HepG2 (cell line): ENCODE results near the gene TRDN. TPM values are rescaled to one million over a fixed set of nuclear protein-coding genes. Genes with fewer than 3 reads are reported as not detected.

ENCODE experiments used
- ATAC-seq: fragments of 200-7000 bp; cut with Tn5 transposase; 3 replicates; pipeline ENCODE4 v1.9.1; 2020; ENCODE audit warnings: mild to moderate bottlenecking, moderate library complexity
- BruUV-seq: library from RNA; stranded (reverse); fragments of 400-500 nt; replicated peaks from 2 replicates; lab custom pipeline; 2021; lab: Mats Ljungman, UMichigan
- CTCF ChIA-PET: fragments of 300-600 bp; formaldehyde crosslinking; extraction: SDS; loops from one replicate; lab custom pipeline; 2021; ENCODE audit warnings: low total read pairs, inconsistent platforms, low intra/inter-chr PET ratio; lab: Yijun Ruan, JAX
- POLR2A ChIA-PET: fragments of 350-600 bp; sonication (Branson Sonifier 250); formaldehyde crosslinking; loops from one replicate; lab custom pipeline; 2020; ENCODE audit warnings: antibody characterized with exemption, inconsistent platforms; lab: Yijun Ruan, JAX
- DNase-seq: peaks from one replicate; pipeline ENCODE4 v3.0.0-alpha.2; 2015; ENCODE audit warnings: low spot score
- FAIRE-seq: peaks from 3 replicates; lab custom pipeline; 2011; peaks lifted over from hg19 to GRCh38; lab: Jason Lieb, UNC
- H2AFZ ChIP-seq: one replicate; pipeline ENCODE4 v1.6.1; 2011; ENCODE audit warnings: low read length, inconsistent platforms
- H3K27ac ChIP-seq: fragments of 300-600 bp; 3 replicates; pipeline ENCODE4 v1.8.0; 2011; ENCODE audit warnings: mixed run types, mild to moderate bottlenecking, mixed read lengths, low read length, inconsistent platforms; ENCODE audit not compliant: insufficient read depth; ENCODE audit errors: extremely low read length
- H3K27me3 ChIP-seq, 2 experiments: fragments of 200-600 bp in 1 of 2; 2 replicates in 1 of 2; 3 replicates in 1 of 2; pipeline versions ENCODE4 v1.6.0 to v1.8.0; 2011; ENCODE audit warnings: low read length in 2 of 2, mild to moderate bottlenecking in 2 of 2, moderate library complexity in 2 of 2, inconsistent platforms in 1 of 2; ENCODE audit not compliant: insufficient read depth in 2 of 2, control insufficient read depth in 1 of 2
- H3K36me3 ChIP-seq, 2 experiments: fragments of 200-600 bp in 1 of 2; replicated peaks in 1 of 2; 2 replicates in 1 of 2; 3 replicates in 1 of 2; pipeline versions ENCODE4 v1.5.1 to v1.8.0; 2011; ENCODE audit warnings: low read length in 2 of 2, inconsistent platforms in 1 of 2; ENCODE audit not compliant: insufficient read depth in 2 of 2, control insufficient read depth in 1 of 2
- H3K4me1 ChIP-seq: 2 replicates; pipeline ENCODE4 v1.5.1; 2012; ENCODE audit warnings: low read length, inconsistent platforms; ENCODE audit not compliant: insufficient read depth
- H3K4me2 ChIP-seq: 2 replicates; pipeline ENCODE4 v1.6.0; 2011; ENCODE audit warnings: low read depth, low read length, inconsistent platforms
- H3K4me3 ChIP-seq, 3 experiments: fragments of 200-600 bp in 1 of 3; sonication (generic), shearing (Covaris generic) in 1 of 3; replicated peaks in 1 of 3; 2 replicates each; pipeline ENCODE4 v1.5.1; 2011 to 2016; ENCODE audit warnings: low read length in 3 of 3, inconsistent platforms in 2 of 3, low read depth in 2 of 3, mild to moderate bottlenecking in 2 of 3, control low read depth in 1 of 3, mixed read lengths in 1 of 3; ENCODE audit not compliant: insufficient read depth in 1 of 3
- H3K79me2 ChIP-seq: one replicate; pipeline ENCODE4 v1.6.1; 2011; ENCODE audit warnings: low read length, inconsistent platforms; ENCODE audit not compliant: insufficient read depth
- H3K9ac ChIP-seq: 2 replicates; pipeline ENCODE4 v1.6.0; 2011; ENCODE audit warnings: mild to moderate bottlenecking, low read depth, low read length, inconsistent platforms; ENCODE audit not compliant: insufficient read depth
- H3K9me3 ChIP-seq: 2 replicates; pipeline ENCODE4 v1.5.1; 2012; ENCODE audit warnings: mild to moderate bottlenecking, low read length
- H4K20me1 ChIP-seq: 2 replicates; pipeline ENCODE4 v1.6.0; 2011; ENCODE audit warnings: inconsistent platforms, mild to moderate bottlenecking, low read length, moderate library complexity; ENCODE audit not compliant: insufficient read depth
- EED ChIP-seq: sonication (generic); formaldehyde crosslinking; IDR thresholded peaks from 2 replicates; pipeline ENCODE4 v1.5.0; 2020; ENCODE audit warnings: mild to moderate bottlenecking, missing genetic modification reagents
- JUN ChIP-seq: sonication (generic); formaldehyde crosslinking; IDR thresholded peaks from 2 replicates; pipeline ENCODE4 v1.4.0; 2020; ENCODE audit warnings: mild to moderate bottlenecking, missing genetic modification reagents
- JUNB ChIP-seq: sonication (generic); formaldehyde crosslinking; IDR thresholded peaks from 2 replicates; pipeline ENCODE4 v1.8.0; 2022; ENCODE audit warnings: missing genetic modification reagents, mild to moderate bottlenecking, borderline replicate concordance
- MXI1 ChIP-seq: IDR thresholded peaks from 3 replicates; pipeline ENCODE4 v1.6.1; 2012; ENCODE audit warnings: low read depth, low read length, inconsistent platforms, borderline replicate concordance
- MYNN ChIP-seq: sonication (generic); formaldehyde crosslinking; IDR thresholded peaks from 2 replicates; pipeline ENCODE4 v1.4.0; 2020; ENCODE audit warnings: mild to moderate bottlenecking, low read depth, missing genetic modification reagents
- NCOA2 ChIP-seq: sonication (generic); formaldehyde crosslinking; IDR thresholded peaks from 2 replicates; pipeline ENCODE4 v1.8.0; 2022; ENCODE audit warnings: inconsistent platforms
- NFE2L2 ChIP-seq: fragments of 150-350 bp; IDR thresholded peaks from 2 replicates; pipeline ENCODE4 v1.6.1; 2014; ENCODE audit warnings: low read length
- NONO ChIP-seq, 2 experiments: fragments of 450-650 bp in 1 of 2; sonication (generic) in 1 of 2; formaldehyde crosslinking in 1 of 2; IDR thresholded peaks in 1 of 2; conservative IDR thresholded peaks in 1 of 2; 2 replicates each; pipeline versions ENCODE4 v1.6.1 to v1.8.0; 2017 to 2022; ENCODE audit warnings: mild to moderate bottlenecking in 1 of 2, missing genetic modification reagents in 1 of 2, moderate library complexity in 1 of 2
- PRPF4 ChIP-seq: fragments of 200-400 bp; formaldehyde crosslinking; IDR thresholded peaks from 2 replicates; pipeline ENCODE4 v1.6.1; 2016; ENCODE audit warnings: low read length, low read depth; ENCODE audit not compliant: poor library complexity, severe bottlenecking
- SALL1 ChIP-seq: sonication (generic); formaldehyde crosslinking; IDR thresholded peaks from 2 replicates; pipeline ENCODE4 v1.8.0; 2022; ENCODE audit warnings: mild to moderate bottlenecking, missing genetic modification reagents
- SCMH1 ChIP-seq: sonication (generic); formaldehyde crosslinking; IDR thresholded peaks from 2 replicates; pipeline ENCODE4 v1.9.0; 2021; ENCODE audit warnings: missing genetic modification reagents, mild to moderate bottlenecking, borderline replicate concordance
- ZC3H4 ChIP-seq: sonication (generic); formaldehyde crosslinking; IDR thresholded peaks from 2 replicates; pipeline ENCODE4 v1.4.0; 2020; ENCODE audit warnings: missing genetic modification reagents, borderline replicate concordance
- ZFP36L2 ChIP-seq: sonication (generic); formaldehyde crosslinking; IDR thresholded peaks from 2 replicates; pipeline ENCODE4 v1.4.0; 2020; ENCODE audit warnings: missing genetic modification reagents
- ZNF510 ChIP-seq: sonication (generic); formaldehyde crosslinking; IDR thresholded peaks from 2 replicates; pipeline ENCODE4 v1.4.0; 2020; ENCODE audit warnings: low read depth, mild to moderate bottlenecking, missing genetic modification reagents
- ZNF605 ChIP-seq: sonication (generic); formaldehyde crosslinking; IDR thresholded peaks from 2 replicates; pipeline ENCODE4 v1.8.0; 2022; ENCODE audit warnings: mild to moderate bottlenecking, missing genetic modification reagents
- WGBS: methylation state at CpG from one replicate; pipeline ENCODE4 v1.1.6; 2017; ENCODE audit warnings: low lambda C conversion rate; 5-methylcytosine and 5-hydroxymethylcytosine counted together
- in situ Hi-C: cut with HindIII; loops from 2 replicates; pipeline ENCODE4 v1.10.0; 2017; ENCODE audit warnings: low pct_unique_long_range_greater_than_20kb; ENCODE audit not compliant: extremely low pct_ligation_motif_present
- intact Hi-C: fragments of 100-400 bp; cut with micrococcal nuclease; formaldehyde crosslinking; loops from one replicate; pipeline ENCODE4 v1.10.0; 2022; ENCODE audit not compliant: unreplicated experiment
- polyA plus RNA-seq, 8 experiments: library from polyadenylated mRNA; depleted of rRNA in 3 of 8; stranded (reverse) in 7 of 8; unstranded in 1 of 8; fragments of >200 nt; fragmentation: Illumina TruSeq in 4 of 8; extraction: Trizol in 4 of 8; gene quantifications; 2 replicates each; pipeline versions ENCODE4 v1.2.1 to v1.2.3, GENCODE V29; 2011 to 2016; ENCODE audit warnings: low read depth in 4 of 8, missing spikeins in 1 of 8, mixed read lengths in 1 of 8; ENCODE audit not compliant: insufficient read depth in 1 of 8
- total RNA-seq, 5 experiments: library from RNA; depleted of rRNA; stranded (reverse); fragments of >200 nt; fragmentation: Illumina TruSeq; extraction: Trizol; gene quantifications; 2 replicates each; pipeline ENCODE4 v1.2.3, GENCODE V29; 2016; ENCODE audit warnings: low read depth in 1 of 5
- TF ChIP-seq, protein P1 (sequence below): sonication (generic); formaldehyde crosslinking; IDR thresholded peaks from 2 replicates; pipeline ENCODE4 v1.8.1; 2023; ENCODE audit warnings: mild to moderate bottlenecking, moderate library complexity, missing genetic modification reagents
- TF ChIP-seq, protein P2 (sequence below): sonication (generic); formaldehyde crosslinking; IDR thresholded peaks from 2 replicates; pipeline ENCODE4 v1.8.0; 2022; ENCODE audit warnings: mild to moderate bottlenecking, missing genetic modification reagents; ENCODE audit not compliant: insufficient replicate concordance

TRDN gene
- total and polyA plus RNA-seq, 2 of the 13 experiments (the other 11 are each of a cell fraction or from before 2014, with no cell fraction given): not detected

DNA sequence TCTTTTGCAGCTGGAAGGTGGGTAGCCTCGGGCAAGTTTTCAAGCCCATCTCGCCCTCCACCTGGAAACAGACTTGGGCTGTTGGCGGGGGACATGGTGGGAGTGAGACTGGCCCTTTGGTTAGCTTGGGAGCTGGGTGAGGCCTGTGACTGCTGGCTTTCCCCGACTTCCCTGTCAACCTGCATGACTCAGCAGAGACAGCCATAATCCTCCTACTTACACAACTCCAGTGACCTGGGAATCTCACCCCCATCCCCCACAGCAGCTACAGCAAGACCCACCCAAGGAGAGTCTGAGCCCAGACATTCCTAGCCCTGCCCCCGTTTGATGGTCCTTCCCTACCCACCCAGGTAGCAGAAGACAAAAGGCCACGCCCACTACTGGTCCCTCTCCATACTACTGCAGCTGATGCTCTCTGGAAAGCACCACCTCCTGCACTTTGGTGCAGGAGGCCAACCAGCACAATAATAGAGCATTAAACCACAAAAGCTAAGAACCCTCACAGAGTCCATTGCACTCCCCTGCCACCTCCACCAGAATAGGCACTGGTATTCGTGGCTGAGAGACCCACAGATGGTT lies 188.4 kb downstream of the TRDN start:
- Histone ChIP-seq H3K27ac (no peak overlapping the region), H3K9me3 (no peaks in the 10 kb centered on the region; the same call in 1 of the 2 replicates), H2AFZ (no peak overlapping the region), H3K79me2 (no peaks in the 10 kb centered on the region), H3K4me2 (no peak overlapping the region), H3K36me3 (no peaks in the 10 kb centered on the region), H3K4me3 (no peak overlapping the region), H4K20me1 (no peaks in the 10 kb centered on the region), H3K27me3 (no peaks in the 10 kb centered on the region), H3K4me1 (no peaks in the 10 kb centered on the region), H3K9ac (no peak overlapping the region)
- BruUV-seq: no TSS peak
- POLR2A ChIA-PET: no interaction called here
- WGBS: 16% methylated on average over 7 of the region's 7 CpGs
- CTCF ChIA-PET: no interaction called here
- intact Hi-C loops (no loop called here), in situ Hi-C loops (no loop called here)
- ATAC-seq: no peak
- TF ChIP-seq EED (no peak), MYNN (no peak), NFE2L2 (0 out of 2 replicates have a peak, but pooled peaks have one; percentile 24), MXI1 (no peak), PRPF4 (no peak), JUNB (CRISPR knock-in tag) (no peak)
- no peak for DNase-seq
- no peak for FAIRE-seq

DNA sequence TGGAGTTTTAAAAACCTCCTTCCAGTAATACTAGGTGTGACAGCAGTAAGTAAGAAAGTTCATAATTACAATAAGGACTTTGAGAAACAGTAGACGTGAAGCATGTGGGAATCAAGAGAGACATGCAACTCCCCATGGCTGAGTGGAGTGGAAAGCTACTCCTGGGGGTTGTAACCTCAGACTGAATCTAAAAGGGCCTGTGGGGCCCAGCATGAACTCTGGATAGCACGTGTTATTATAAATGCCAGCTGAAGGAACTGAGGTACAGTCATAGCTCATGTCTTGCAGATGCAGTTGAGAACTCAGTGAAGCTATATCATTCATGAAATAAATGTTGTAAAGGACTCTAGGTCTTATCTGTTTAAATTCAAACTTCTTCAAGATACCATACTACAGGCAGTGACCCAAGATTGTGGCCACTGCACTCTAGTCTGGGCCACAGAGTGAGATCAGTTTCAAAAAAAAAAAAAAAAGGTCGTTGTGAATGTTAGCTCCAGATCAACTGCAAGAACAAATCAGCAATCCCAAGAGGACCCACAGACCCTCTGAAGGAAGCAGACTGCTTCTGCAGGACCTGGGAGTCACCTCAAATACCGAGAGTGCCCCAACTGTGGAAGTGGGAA lies 189.3 kb downstream of the TRDN start:
- intact Hi-C loops (no loop called here), in situ Hi-C loops (no loop called here)
- H3K27ac ChIP-seq: no peak overlapping the region
- DNase-seq (no peak), FAIRE-seq (no peak), ATAC-seq (no peak)
- H3K36me3 ChIP-seq: no peaks in the 10 kb centered on the region
- CTCF ChIA-PET: no interaction called here
- 5% methylated on average over 4 of the region's 4 CpGs for WGBS
- H3K4me3 ChIP-seq: no peak overlapping the region
- no peak overlapping the region for H2AFZ ChIP-seq
- POLR2A ChIA-PET: no interaction called here
- no peaks in the 10 kb centered on the region for H3K4me1 ChIP-seq
- H3K27me3 ChIP-seq: no peaks in the 10 kb centered on the region
- no peak overlapping the region for H3K4me2 ChIP-seq
- H3K9ac ChIP-seq: no peak overlapping the region
- H3K9me3 ChIP-seq: no peaks in the 10 kb centered on the region; the same call in 1 of the 2 replicates
- H4K20me1 ChIP-seq: no peaks in the 10 kb centered on the region
- no peaks in the 10 kb centered on the region for H3K79me2 ChIP-seq
- no TSS peak for BruUV-seq
- no peak for TF ChIP-seq ZNF510 (CRISPR knock-in tag)
- no peak for TF ChIP-seq ZNF605 (CRISPR knock-in tag)
- TF ChIP-seq, protein P1, sequence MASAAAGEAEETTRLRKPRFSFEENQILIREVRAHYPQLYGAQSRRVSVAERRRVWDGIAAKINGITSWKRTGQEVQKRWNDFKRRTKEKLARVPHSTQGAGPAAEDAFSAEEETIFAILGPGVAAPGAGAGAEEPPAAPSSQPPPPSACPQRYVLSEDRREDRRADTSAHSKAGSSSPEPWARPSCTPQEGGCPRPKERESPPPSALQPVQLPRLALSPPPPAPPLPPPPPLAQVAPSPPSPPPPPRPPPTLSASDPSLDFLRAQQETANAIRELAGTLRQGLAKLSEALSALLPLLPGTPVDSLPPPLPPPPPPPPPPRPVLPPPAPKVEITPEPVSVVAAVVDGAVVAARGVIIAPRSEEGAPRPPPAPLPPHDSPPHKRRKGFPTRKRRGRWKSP (CRISPR knock-in tag): no peak
- TF ChIP-seq NCOA2 (CRISPR knock-in tag): no peak
- TF ChIP-seq NONO (IDR thresholded peaks at IDR 0.05): no peak
- no peak for TF ChIP-seq NONO (CRISPR knock-in tag; conservative IDR thresholded peaks at IDR 0.05)
- TF ChIP-seq ZC3H4 (CRISPR knock-in tag): no peak
- no peak for TF ChIP-seq ZFP36L2 (CRISPR knock-in tag)
- no peak for TF ChIP-seq SCMH1 (CRISPR knock-in tag)
- TF ChIP-seq, protein P2, sequence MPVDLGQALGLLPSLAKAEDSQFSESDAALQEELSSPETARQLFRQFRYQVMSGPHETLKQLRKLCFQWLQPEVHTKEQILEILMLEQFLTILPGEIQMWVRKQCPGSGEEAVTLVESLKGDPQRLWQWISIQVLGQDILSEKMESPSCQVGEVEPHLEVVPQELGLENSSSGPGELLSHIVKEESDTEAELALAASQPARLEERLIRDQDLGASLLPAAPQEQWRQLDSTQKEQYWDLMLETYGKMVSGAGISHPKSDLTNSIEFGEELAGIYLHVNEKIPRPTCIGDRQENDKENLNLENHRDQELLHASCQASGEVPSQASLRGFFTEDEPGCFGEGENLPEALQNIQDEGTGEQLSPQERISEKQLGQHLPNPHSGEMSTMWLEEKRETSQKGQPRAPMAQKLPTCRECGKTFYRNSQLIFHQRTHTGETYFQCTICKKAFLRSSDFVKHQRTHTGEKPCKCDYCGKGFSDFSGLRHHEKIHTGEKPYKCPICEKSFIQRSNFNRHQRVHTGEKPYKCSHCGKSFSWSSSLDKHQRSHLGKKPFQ: no peak
- TF ChIP-seq SALL1 (CRISPR knock-in tag): no peak
- no peak for TF ChIP-seq JUN
